HG03460 (cell line): Measurements from ENCODE around the gene PRPF18.

Experiments used
- ATAC-seq: cut with Tn5 transposase; IDR thresholded peaks from one replicate; pipeline ENCODE4 v1.9.1; 2021; ENCODE audit not compliant: unreplicated experiment

The PRPF18 gene

DNA sequence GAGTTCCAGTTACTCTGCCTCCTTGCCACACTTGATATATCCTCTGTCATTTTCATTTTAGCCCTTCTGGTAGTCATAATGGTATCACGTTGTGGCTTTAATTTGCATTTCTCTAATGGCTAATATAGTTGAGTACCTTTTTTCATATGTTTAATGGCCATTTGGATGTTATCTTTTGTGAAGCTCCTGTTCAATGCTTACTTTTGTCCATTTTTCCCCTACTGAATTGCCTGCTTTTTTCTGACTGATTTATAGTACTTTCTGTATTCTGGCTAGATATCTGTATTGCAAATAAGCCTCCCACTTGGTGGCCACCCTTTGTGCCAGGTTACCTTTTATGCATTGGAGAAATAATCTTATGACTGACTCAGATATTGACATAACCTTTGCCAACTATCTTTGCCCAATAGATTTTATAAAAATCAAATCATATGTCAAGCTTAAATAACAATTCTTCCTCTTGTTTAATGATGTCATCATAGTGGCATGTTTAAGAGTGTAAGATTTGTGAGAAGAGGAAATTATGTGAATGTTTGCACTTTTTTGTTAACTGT is 50.6 kb downstream of the PRPF18 start:
- no peak for ATAC-seq

DNA sequence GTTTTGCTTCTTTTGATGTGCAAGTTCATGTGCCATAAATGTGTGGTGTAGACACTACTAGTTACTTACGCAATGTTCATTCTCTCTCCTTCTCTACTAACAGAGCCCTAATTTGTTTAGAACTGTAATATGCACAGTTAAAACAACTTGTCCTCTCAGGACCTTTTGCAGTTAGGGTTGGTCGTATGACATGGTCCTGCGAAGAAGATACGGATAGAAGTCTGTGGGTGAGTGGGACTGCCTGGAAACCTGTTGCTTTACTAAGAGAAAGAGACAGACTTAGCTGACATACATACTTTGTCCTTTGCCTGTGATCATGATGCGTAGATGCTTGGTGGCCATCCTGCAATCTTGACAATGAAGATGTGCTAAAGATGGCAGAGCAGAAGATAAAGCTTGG is 51.1 kb downstream of the PRPF18 start:
- no peak for ATAC-seq

DNA sequence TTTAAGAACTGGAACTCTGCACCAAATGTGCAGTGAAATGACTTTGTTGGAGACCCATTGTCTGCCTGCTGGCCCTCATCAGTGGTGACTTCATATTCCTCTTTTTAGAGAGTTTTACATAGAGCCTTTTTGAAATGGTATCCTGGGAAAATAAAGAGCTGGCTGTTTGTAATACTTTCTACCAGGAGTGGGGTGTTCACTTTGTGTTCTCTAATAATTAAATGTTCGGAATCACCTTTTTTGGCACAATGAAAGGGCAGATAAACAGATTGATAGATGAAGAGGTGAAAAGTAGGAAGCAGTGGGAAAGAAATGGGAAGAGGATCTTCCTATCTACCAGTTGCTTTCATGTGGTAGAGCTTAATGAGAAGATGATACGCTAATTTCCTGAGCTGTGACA is 55.5 kb downstream of the PRPF18 start:
- ATAC-seq = no peak

DNA sequence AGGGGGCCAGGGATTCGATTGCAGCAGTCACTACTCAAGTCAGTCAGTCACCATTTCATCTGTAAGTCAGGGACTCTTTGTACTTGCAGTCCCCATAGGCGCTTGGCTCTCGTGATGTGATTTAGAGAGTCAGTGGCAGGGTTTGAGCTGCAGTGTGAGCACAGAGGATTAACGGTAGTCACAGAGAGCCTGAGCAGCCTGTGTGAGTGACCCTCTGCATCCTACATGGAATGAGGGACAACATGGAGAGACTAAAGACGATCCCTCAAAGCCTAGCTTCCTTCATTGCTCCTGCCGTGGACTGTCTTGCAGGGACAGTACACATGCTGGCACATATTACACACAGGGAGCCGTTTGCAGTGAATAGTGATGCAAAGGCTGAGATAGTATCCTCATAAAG is 56.3 kb downstream of the PRPF18 start:
- ATAC-seq = no peak

DNA sequence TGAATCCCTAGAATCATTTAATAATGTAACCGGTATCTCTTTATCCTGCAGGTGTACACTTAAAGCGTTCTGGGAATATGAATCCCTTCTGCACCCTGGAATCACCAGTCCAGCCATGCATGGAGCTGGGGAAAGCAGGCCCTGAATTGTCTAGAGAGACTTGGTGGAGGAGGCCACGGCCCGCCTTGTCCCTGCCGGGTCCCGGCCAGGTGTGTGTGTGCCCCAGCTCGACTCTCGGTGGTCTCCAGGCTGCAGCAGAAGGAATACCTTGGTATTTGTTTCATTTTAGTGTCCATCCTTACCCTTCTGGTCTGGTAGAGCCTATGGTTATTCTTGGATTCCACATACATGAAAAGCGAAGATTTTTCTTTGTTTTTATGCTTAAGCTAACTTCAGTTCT is 58.1 kb downstream of the PRPF18 start:
- no peak for ATAC-seq

DNA sequence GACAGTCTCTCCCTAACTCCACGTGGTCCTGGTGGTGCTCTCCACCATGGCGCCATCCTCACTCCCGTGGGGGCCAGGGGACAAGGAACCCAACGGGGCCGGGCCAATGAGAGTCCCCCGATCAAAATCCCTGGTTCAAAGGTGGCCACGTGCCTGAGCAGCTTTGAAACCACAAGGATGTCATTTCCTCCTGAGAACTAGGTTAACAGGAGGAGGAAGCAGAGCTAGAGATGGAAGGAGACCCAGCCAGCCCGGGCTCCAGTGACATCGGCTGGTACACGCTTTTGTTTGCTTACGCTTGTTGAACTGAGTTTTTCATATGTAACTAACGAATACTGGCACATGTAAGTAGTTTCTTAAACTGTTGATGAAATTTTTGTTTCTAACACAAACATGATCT is 61.7 kb downstream of the PRPF18 start:
- ATAC-seq = no peak

DNA sequence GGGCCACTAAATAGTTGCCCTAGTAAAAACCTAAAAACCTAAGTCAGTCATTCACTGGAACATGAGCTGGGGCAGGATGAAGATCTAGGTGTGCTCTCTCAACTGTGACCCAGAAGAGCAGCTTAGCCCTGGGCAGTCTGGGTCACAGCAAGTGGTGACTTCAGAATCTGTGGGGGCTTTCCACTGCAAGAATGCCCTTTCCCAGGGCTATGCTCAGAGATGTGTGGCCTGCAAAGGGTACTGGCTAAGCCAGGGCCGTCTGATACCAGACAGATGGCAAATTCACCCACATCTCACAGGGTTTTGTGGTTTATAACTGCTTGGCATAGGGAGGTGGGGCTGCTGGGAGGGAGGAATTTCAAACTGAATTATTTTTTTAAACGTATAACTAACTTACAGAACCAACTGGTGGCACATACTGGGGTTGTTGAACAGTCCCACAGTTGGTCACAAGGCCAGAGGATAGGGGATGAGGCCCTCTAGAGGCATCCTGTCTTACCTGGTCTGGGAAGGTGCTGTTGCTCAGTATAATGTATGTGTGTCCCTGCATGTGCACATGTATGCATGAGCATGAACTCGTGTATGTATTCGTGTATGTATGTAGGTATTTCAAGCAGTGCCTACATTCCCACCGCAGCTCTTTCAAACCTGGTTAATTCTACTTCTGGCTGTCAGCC is 63.2 kb downstream of the PRPF18 start:
- no peak for ATAC-seq

DNA sequence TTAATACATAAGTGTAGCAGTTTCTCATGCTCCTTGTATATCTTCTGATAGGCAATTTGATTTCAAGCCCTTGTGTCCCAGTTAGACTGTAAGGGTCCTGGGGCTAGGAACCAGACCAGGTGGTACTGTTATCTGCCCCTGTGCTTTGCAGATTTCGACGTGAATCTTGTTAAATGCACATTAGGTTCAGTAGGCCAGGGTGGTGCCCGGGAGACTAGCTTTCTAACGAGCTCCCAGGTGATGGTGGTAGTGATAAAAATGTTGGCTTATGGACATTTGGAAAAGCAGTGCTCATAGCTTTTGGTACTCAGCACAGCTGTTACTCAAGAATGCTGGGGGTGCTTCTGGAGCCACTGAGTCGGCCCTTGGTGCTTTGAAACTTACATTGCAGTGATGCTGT is 64.2 kb downstream of the PRPF18 start:
- no peak for ATAC-seq

DNA sequence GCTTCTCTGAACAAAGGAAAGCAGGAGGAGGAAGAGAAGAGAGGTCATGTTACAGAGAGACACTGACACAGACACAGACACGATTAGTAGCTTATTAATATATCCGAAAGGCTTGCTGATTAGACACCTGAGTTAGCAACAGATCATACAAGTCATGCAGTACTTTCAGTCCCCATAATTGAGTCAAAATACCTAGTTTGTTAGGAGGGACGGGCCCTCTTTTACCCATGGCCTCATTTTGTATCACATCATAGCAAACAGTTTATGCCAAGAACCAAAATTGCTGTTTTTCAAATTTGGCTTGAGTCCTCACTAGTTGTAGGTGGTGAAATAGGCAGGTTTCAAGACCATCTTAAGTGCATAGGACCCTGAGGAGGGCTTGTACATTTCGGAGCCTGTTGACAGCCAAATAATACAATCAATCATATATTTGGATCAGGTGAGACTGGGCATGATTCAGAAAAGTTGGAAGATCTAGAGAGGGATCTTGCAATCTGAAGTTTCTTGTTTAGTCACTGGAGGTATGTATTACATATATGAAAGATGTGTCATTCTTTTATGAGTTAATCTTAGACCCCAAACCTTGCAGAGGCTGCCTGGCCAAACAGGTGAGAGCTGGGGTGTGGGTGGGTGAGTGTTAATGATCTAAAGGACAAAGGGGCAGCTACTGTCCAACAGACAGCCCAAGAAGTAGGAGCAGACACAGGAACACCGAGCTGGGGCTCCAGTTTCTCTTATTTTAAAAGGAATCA is 65.4 kb downstream of the PRPF18 start:
- ATAC-seq = no peak

DNA sequence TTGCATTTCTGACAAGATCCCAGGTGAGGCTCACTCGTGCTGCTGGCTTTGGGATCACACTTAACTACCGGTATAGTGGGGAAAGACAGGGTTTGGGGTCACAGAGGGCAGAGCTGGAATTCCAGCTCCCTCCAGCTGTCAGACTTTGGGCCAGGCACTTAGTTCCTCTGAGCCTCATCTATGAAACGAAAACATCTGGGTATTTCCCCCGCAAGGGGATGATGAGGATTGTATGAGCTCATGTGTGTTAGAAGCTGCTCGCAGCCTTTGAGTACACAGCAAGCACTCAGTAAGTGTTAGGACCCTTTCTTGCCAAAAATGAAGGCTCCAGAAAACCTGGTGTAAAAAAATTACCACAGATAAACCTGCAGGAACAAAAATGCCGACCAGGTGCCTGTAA is 66.1 kb downstream of the PRPF18 start:
- no peak for ATAC-seq

DNA sequence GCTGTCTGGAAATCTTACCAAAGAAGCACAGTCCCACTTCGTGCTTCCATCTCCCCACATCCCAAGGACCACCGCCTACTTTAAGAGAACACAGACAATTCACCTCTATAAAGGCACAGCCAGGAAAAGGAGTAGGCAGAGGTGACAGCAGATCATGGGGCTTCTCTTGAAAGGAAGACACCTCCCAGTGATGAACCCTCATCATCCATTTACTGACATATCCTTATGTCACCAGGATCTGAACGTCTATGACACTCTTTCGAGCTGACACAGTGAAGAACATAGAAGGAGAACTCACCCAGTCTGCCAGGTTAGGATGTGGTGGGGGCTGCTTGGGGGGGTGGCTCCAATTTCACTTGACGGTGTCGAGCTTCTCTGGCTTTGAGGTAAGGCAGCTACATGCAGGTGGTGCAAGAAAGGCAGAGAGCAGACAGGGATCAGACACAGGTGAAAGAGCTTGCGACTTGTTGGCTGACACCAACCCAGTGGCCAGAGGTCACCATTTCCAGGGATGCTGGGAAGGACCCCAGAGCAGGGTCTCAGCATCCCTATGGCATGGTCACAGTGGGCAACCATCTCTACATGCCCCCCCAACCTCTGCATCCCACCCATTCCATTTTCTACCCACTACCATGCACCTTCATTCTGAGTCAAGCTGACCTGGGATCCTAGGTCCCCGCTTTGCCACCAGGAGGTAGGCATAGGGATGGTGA is 67.5 kb downstream of the PRPF18 start:
- no peak for ATAC-seq

DNA sequence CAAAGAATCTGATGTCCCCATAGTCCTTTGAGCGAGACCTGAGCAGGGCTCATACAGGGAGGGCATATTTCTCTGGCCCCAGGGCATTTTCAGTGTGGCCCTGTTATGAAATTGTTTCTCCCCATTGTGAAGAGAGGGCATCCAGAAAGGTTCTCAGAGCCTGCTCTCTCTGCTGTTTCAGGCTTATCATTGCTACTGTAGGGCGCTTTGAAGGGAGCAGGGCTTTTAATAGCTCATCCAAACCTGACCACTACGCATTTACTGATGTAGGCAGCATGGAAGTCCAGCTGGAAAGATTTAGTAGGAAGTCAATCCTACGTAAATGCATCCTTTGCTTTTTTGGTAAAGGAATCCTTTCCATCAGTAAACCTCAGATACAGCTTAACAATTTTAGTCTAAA is 68.1 kb downstream of the PRPF18 start:
- no peak for ATAC-seq

DNA sequence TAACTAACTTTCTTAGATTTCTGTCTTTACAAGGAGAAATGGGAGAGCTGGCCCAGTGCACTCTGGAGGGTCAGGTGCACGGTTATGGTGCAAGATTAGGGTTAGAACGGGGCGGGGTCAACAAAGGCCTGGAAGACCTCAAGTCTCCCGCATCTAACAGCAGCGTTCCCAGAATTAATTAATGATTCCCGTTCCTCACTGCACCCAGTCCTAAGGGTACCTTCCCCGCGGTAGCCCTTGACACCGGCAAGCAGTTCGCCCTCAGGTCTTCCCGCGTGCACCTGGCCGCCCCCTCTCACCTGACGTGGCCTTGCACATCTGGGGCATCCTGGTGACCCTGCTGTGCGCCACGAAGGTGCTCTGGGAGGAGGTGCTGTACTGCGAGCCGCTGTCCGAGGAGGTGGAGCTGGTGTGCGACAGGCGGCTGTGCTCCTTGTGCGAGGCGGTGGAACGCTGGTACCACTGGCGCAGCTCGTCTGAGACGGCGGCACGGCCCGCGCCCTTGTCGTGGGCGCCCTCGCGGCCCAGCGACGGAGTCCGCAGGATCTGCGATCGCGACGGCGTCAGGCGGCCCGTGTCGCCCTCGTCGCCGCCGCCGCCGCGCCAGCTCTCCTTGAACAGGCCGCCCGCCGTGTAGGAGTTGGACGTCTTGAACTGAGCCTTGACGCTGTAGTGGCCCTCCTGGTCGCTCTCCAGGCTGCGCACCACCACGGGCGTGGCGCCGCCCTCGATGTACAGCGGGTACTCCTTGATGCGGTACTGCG is 69.8 kb downstream of the PRPF18 start:
- ATAC-seq = no peak

DNA sequence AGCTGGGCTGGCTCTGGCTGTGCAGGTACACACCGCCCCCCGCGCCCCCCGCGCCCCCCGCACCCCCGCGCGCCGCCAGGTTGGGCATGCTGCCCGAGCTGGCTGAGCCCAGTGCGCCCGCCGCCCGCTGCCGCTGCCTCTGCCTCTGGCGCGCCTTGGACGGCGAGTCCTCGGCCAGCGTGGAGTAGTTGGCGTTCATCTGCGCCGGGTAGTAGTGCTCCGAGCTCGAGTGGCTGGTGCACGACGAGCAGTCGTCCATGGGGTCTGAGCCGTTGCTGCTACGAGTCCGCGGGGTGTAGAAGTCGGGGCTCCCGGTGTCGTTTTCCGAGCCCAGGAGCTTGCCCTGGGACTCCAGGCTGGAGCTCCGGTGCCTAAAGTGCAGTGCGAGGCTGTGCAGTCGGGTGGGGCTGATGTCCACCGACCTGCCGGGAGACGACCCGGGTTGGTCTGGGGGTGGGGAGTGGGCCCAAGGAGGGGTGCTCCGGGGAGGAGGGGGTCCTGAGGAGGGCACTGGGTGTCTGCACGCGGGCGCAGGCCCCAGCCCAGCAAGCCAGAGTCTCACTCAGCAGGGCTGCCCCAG is 70.4 kb downstream of the PRPF18 start:
- ATAC-seq = no peak

DNA sequence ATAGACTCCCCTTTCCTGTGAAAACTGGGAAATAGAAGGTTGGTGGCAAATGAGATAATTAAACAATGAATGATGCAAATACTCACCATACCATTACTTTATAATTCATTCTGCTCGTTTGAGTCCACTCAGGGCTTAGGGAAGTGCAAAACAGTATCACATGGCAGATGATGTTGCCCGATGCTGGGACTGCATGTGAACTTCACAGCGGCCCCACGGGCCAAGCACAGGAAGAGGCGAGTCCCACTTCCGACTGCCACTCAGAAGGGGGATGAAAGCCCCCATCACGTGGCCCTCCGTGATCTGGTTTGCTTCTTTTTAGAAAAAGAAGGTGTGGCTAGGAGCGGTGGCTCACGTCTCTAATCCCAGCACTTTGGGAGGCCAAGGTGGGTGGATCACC is 71.5 kb downstream of the PRPF18 start:
- no peak for ATAC-seq

DNA sequence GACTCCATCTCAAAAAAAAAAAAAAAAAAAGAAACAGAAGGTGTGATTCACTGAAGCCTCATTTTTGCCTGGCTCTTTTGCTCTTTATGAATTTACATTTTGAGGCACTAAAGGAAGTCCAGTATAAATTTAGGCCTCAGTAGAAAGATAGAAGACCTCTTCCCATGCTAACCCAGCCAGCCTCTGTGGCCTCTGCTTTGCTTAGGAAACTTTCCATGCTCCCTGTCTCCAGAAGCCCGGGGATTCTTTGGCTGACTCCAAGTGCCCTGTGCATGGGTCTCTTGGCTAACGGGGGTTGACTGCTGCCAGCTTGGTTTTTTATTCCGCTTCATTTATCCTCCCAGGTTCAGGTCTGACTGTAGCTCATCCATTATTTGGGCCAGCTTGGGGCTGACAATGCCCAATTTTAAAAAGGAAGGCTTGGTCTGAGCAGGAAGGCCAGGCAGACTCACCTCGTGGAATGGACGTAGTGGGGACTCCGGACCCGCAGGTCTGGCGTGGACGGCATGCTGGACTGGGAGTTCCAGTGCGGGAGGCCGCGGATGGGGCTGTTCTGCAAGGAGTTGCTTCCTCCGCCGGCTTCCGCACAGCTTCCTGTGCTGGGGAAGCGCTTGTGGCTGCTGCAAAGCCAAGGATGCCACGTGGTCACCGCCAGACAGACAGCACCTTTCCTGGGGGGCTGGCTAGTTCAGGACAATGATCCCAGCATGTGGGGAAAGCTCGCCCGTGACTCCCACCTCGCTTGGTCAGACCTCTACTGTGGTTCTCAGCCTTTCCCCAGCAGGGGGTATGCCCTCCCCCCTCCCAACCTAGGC is 72.3 kb downstream of the PRPF18 start:
- no peak for ATAC-seq

DNA sequence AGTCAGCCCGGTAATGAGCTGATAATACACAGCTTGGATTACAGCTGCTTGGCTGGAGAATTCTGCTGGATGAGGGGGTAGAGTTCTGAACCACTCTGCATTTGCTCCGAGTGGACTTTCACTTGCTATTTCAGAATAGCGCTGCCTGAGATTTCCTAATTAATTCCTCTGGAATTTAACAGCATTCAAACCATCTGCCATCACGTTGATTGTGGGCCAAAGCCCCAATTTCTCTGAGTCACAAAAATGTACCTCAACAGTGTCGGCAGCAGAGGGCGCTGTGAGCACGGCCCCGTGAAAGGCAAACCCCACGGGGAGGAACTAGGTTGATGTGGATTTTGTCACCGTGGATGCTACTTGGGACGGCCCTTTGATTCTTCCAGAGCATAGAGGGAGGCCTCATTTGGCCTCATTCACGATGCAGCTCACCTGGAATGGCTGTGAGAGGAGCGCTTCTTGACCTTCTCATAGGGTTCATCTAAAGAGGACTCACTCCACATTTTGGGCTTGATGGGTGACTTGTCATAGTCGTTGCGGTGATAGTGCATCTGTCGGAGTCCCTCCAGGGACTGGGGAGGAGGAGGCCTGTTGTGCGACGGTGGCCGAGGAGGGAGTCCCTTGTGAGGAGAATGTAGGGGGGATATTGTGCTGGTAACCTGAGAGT is 73.3 kb downstream of the PRPF18 start:
- ATAC-seq = no peak

DNA sequence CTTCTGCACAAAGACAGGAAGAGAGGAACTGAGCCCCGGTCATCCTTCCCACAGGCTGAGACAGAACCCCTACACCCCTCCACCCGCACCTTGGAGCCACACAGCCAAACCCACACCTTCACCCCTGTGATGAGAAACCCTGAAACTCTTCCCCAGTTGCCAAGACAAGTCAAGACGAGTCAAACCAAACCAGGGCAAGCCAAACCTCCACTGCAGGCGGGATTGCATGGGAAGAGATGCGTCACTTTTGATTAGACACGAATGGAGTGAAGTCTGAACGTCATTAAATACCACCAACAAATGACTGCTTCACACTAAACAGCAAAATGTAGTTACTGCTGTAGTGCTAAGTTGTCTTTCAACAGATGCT is 73.8 kb downstream of the PRPF18 start:
- no peak for ATAC-seq

DNA sequence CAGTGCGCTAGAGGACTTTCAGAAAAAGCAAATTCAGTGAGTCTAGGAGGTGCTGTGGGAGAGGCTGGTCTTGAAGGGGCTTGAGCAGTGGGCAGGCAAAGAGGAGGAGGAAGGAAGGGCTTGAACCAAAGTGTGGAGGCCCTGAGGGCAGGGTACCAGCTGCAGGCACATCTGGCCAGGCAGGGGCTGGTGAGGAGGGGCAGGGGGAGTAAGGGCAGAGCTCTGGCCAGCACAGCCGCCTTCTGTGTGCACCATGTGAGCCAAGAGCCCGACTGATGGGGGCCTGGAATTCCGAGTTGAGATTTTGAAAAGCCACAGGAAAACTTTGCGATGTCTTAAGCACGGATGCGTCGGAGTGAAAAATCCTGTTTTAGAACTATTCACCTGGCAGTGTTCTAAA is 74.5 kb downstream of the PRPF18 start:
- ATAC-seq = no peak
